Astrocyte (in vitro differentiated cells and primary cell): ENCODE data around the gene SLC66A1. TPM values are rescaled to one million over a fixed set of nuclear protein-coding genes. Genes with fewer than 3 reads are reported as not detected.
A peak's percentile ranks its signal among the peaks of the same experiment; 100 is the strongest.

Source experiments
- DNase-seq: peaks from one replicate; pipeline ENCODE4 v3.0.0-alpha.2; 2010; ENCODE audit warnings: low read depth
- FAIRE-seq: peaks from 2 replicates; lab custom pipeline; 2011; peaks lifted over from hg19 to GRCh38; lab: Jason Lieb, UNC
- H2AFZ ChIP-seq: 2 replicates; pipeline ENCODE4 v1.6.0; 2012; ENCODE audit warnings: low read depth, low read length, inconsistent platforms
- H3K27ac ChIP-seq: 2 replicates; pipeline ENCODE4 v1.5.1; 2011; ENCODE audit warnings: low read depth, low read length, inconsistent platforms
- H3K27me3 ChIP-seq: 2 replicates; pipeline ENCODE4 v1.6.0; 2011; ENCODE audit warnings: low read length, inconsistent platforms; ENCODE audit not compliant: insufficient read depth
- H3K36me3 ChIP-seq: 2 replicates; pipeline ENCODE4 v1.5.1; 2011; ENCODE audit warnings: low read length, inconsistent platforms; ENCODE audit not compliant: insufficient read depth
- H3K4me1 ChIP-seq: 2 replicates; pipeline ENCODE4 v1.5.1; 2011; ENCODE audit warnings: low read length, inconsistent platforms; ENCODE audit not compliant: insufficient read depth
- H3K4me2 ChIP-seq: 2 replicates; pipeline ENCODE4 v1.6.0; 2012; ENCODE audit warnings: low read length, inconsistent platforms
- H3K4me3 ChIP-seq: 2 replicates; pipeline ENCODE4 v1.5.1; 2011; ENCODE audit warnings: low read depth, mild to moderate bottlenecking, low read length, inconsistent platforms; ENCODE audit not compliant: insufficient read depth
- H3K79me2 ChIP-seq: 2 replicates; pipeline ENCODE4 v1.6.0; 2012; ENCODE audit warnings: mild to moderate bottlenecking, low read length, inconsistent platforms; ENCODE audit not compliant: insufficient read depth
- H3K9ac ChIP-seq: 2 replicates; pipeline ENCODE4 v1.6.0; 2012; ENCODE audit warnings: mild to moderate bottlenecking, low read length, inconsistent platforms
- H3K9me3 ChIP-seq: 2 replicates; pipeline ENCODE4 v1.5.1; 2012; ENCODE audit warnings: low read depth, mild to moderate bottlenecking, low read length, inconsistent platforms; ENCODE audit not compliant: insufficient read depth
- H4K20me1 ChIP-seq: 2 replicates; pipeline ENCODE4 v1.6.0; 2012; ENCODE audit warnings: low read length, inconsistent platforms; ENCODE audit not compliant: insufficient read depth
- H3K27ac Mint-ChIP-seq: one replicate; pipeline ENCODE4 v1.8.0; 2021; ENCODE audit warnings: mild to moderate bottlenecking, mixed read lengths; ENCODE audit not compliant: unreplicated experiment
- H3K27me3 Mint-ChIP-seq: one replicate; pipeline ENCODE4 v1.8.0; 2021; ENCODE audit warnings: low read depth, mixed read lengths; ENCODE audit not compliant: unreplicated experiment
- H3K36me3 Mint-ChIP-seq: one replicate; pipeline ENCODE4 v1.8.0; 2021; ENCODE audit warnings: low read depth, mixed read lengths; ENCODE audit not compliant: unreplicated experiment
- H3K4me1 Mint-ChIP-seq: one replicate; pipeline ENCODE4 v1.8.0; 2021; ENCODE audit warnings: low read depth, mixed read lengths; ENCODE audit not compliant: unreplicated experiment
- H3K4me3 Mint-ChIP-seq: one replicate; pipeline ENCODE4 v1.8.0; 2021; ENCODE audit warnings: mild to moderate bottlenecking, moderate library complexity, mixed read lengths; ENCODE audit not compliant: unreplicated experiment
- H3K9me3 Mint-ChIP-seq: one replicate; pipeline ENCODE4 v1.8.0; 2021; ENCODE audit warnings: mild to moderate bottlenecking, mixed read lengths; ENCODE audit not compliant: unreplicated experiment
- CTCF ChIP-seq: IDR thresholded peaks from 2 replicates; pipeline ENCODE4 v1.5.1; 2011; ENCODE audit warnings: low read depth, mild to moderate bottlenecking, inconsistent platforms, low read length, moderate library complexity; ENCODE audit not compliant: insufficient read depth
- EZH2 ChIP-seq: IDR thresholded peaks from 2 replicates; pipeline ENCODE4 v1.6.1; 2012; ENCODE audit warnings: mild to moderate bottlenecking, low read length, inconsistent platforms; ENCODE audit not compliant: insufficient read depth
- total RNA-seq: library from RNA; stranded (reverse); gene quantifications from 2 replicates; pipeline ENCODE4 v1.2.1, GENCODE V29; 2021

The SLC66A1 gene
- total RNA-seq, 1 donor from 2014 or later = 21.5 TPM

GRCh38 chr1:19310720-19311502, 1.2 kb upstream of the SLC66A1 start:
- FAIRE-seq (no peak), DNase-seq (no peak)
- H3K79me2 ChIP-seq = peaks cover 42% of the 10 kb centered on the region

GRCh38 chr1:19311503-19311930, 609 bp upstream of the SLC66A1 start:
- peak overlapping the region; percentile 78 for H3K27ac ChIP-seq

More at GRCh38 chr1:19310720-19311502, 1.2 kb upstream of the SLC66A1 start:
- H3K9me3 ChIP-seq = no peaks in the 10 kb centered on the region
- peaks cover 14% of the 10 kb centered on the region for H3K36me3 Mint-ChIP-seq
- no peaks in the 10 kb centered on the region for H3K27me3 Mint-ChIP-seq
- H2AFZ ChIP-seq = peak overlapping the region; percentile 97
- H4K20me1 ChIP-seq = peaks cover 50% of the 10 kb centered on the region
- H3K4me1 Mint-ChIP-seq = peaks cover 19% of the 10 kb centered on the region
- TF ChIP-seq CTCF (no peak), EZH2 (no peak)
- no peaks in the 10 kb centered on the region for H3K27me3 ChIP-seq
- no peaks in the 10 kb centered on the region for H3K9me3 Mint-ChIP-seq
- peak overlapping the region; percentile 92 for H3K4me3 Mint-ChIP-seq
- no peak overlapping the region for H3K27ac ChIP-seq
- H3K4me3 ChIP-seq = peak overlapping the region; percentile 71
- peak overlapping the region; percentile 51 for H3K27ac Mint-ChIP-seq
- H3K36me3 ChIP-seq = peaks cover 6% of the 10 kb centered on the region
- H3K9ac ChIP-seq = peak overlapping the region; percentile 90
- peak overlapping the region; percentile 98 for H3K4me2 ChIP-seq
- H3K4me1 ChIP-seq = peaks cover 35% of the 10 kb centered on the region

More at GRCh38 chr1:19311503-19311930, 609 bp upstream of the SLC66A1 start:
- Mint-ChIP-seq H3K4me3 (peak overlapping the region; percentile 92), H3K4me1 (peaks cover 20% of the 10 kb centered on the region), H3K27me3 (no peaks in the 10 kb centered on the region), H3K36me3 (peaks cover 14% of the 10 kb centered on the region), H3K9me3 (no peaks in the 10 kb centered on the region), H3K27ac (peak overlapping the region; percentile 51)
- Histone ChIP-seq H3K4me1 (peaks cover 38% of the 10 kb centered on the region), H3K4me3 (peak overlapping the region; percentile 71), H3K79me2 (peaks cover 42% of the 10 kb centered on the region), H3K4me2 (peak overlapping the region; percentile 98), H4K20me1 (peaks cover 50% of the 10 kb centered on the region), H3K9ac (peak overlapping the region; percentile 90), H3K36me3 (peaks cover 6% of the 10 kb centered on the region), H3K9me3 (no peaks in the 10 kb centered on the region), H2AFZ (peak overlapping the region; percentile 97), H3K27me3 (no peaks in the 10 kb centered on the region)
- no peak for FAIRE-seq
- TF ChIP-seq EZH2 (no peak), CTCF (no peak)
- DNase-seq = no peak
